ENCODE results near the gene BICC1.

GRCh38 chr10:58824396-58824795, 311.7 kb downstream of the BICC1 start:
- TF ChIP-seq CTCF (optimal IDR thresholded peaks at IDR 0.05 in 1 of 3, IDR thresholded peaks at IDR 0.05 in 1 of 3, conservative IDR thresholded peaks at IDR 0.05 in 1 of 3; ENCODE audit: extremely low read depth in 1 of 3, insufficient read depth in 2 of 3, low read length in 3 of 3): no peak
- no peak for TF ChIP-seq EZH2 (IDR thresholded peaks at IDR 0.05; ENCODE audit: low read length)

All from keratinocyte (primary cell).